Left renal pelvis (tissue), 4 donors: ENCODE results near the gene PARVG. TPM values are rescaled to one million over a fixed set of nuclear protein-coding genes. Genes with fewer than 3 reads are reported as not detected.

Experiments
- DNase-seq, 4 donors: peaks; one replicate each; pipeline ENCODE4 v3.0.0-alpha.2; 2013; ENCODE audit warnings: low read depth in 4 of 4, low spot score in 3 of 4
- polyA plus RNA-seq, 4 donors: library from polyadenylated mRNA; unstranded; fragments of 120-200 nt; gene quantifications; one replicate each; pipeline ENCODE4 v1.2.1, GENCODE V29; 2013; ENCODE audit not compliant: insufficient read length in 4 of 4

Gene PARVG
- polyA plus RNA-seq, 4 donors: 1.8 to 3.8 (median 2.8) TPM

- no peak for DNase-seq
Measured at GRCh38 chr22:44153710-44154109, 27.0 kb upstream of the PARVG start.

- DNase-seq: peak in 1 of 4 donors; percentile 36
Measured at GRCh38 chr22:44154436-44154942, 26.2 kb upstream of the PARVG start.

- DNase-seq: no peak
Measured at GRCh38 chr22:44155115-44155514, 25.6 kb upstream of the PARVG start.

- DNase-seq: no peak
Measured at GRCh38 chr22:44157916-44158618, 22.7 kb upstream of the PARVG start.

- DNase-seq: no peak
Measured at GRCh38 chr22:44158816-44159215, 21.9 kb upstream of the PARVG start.

- DNase-seq: no peak
Measured at GRCh38 chr22:44159221-44159620, 21.5 kb upstream of the PARVG start.

- DNase-seq: no peak
Measured at GRCh38 chr22:44159811-44160210, 20.9 kb upstream of the PARVG start.

- no peak for DNase-seq
Measured at GRCh38 chr22:44160421-44160820, 20.3 kb upstream of the PARVG start.

- no peak for DNase-seq
Measured at GRCh38 chr22:44161673-44162072, 19.1 kb upstream of the PARVG start.

- no peak for DNase-seq
Measured at GRCh38 chr22:44162960-44163359, 17.8 kb upstream of the PARVG start.

- DNase-seq: no peak
Measured at GRCh38 chr22:44163536-44163935, 17.2 kb upstream of the PARVG start.

GRCh38 chr22:44164031-44164430 lies 16.7 kb upstream of the PARVG start:
- no peak for DNase-seq

GRCh38 chr22:44165286-44165874 lies 15.3 kb upstream of the PARVG start:
- no peak for DNase-seq

- DNase-seq: no peak
Measured at GRCh38 chr22:44166498-44167276, 14.0 kb upstream of the PARVG start.

GRCh38 chr22:44167501-44167900 lies 13.2 kb upstream of the PARVG start:
- no peak for DNase-seq

- DNase-seq: no peak
Measured at GRCh38 chr22:44168206-44168605, 12.5 kb upstream of the PARVG start.

- no peak for DNase-seq
Measured at GRCh38 chr22:44170470-44170869, 10.3 kb upstream of the PARVG start.

- DNase-seq: no peak
Measured at GRCh38 chr22:44171561-44171960, 9.2 kb upstream of the PARVG start.

- no peak for DNase-seq
Measured at GRCh38 chr22:44172370-44173108, 8.2 kb upstream of the PARVG start.

- DNase-seq: no peak
Measured at GRCh38 chr22:44173154-44173553, 7.6 kb upstream of the PARVG start.

- DNase-seq: no peak
Measured at GRCh38 chr22:44175676-44176075, 5.0 kb upstream of the PARVG start.
